HG03025 (cell line): ENCODE results near the gene CELA3A.
"Not testable (repeated sequence)": the region's sequence is repeated elsewhere in the genome, so short reads cannot be mapped to it uniquely, and the experiment has no call there.

Source experiments
- ATAC-seq: cut with Tn5 transposase; IDR thresholded peaks from one replicate; pipeline ENCODE4 v1.9.1; 2021; ENCODE audit warnings: mild to moderate bottlenecking, moderate library complexity; ENCODE audit not compliant: unreplicated experiment, low FRiP score

CELA3A gene

GRCh38 chr1:21980515-21981220 lies 20.8 kb upstream of the CELA3A start:
- not testable (repeated sequence) for ATAC-seq

DNA sequence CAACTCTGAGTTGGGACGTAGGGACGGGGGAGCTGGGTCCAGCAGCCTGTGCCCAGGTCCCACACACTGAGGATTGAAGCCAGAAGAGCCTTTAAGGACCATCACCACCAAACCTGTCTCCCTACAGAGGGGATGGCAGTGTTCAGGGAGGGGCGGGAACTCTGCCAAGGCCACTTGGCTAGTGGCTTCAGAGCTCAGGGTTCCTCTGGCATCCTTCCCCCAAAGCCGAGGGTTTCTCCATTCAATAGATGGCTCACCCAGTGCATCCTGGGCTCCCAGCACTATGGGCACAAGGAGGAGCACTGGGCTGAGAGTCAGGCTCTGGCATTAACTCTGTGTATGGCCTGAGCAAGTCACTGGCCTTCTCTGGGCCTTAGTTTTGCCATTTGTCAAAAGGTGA lies 20.2 kb upstream of the CELA3A start:
- ATAC-seq: not testable (repeated sequence)

- ATAC-seq: not testable (repeated sequence)
Measured at GRCh38 chr1:21982122-21982521, 19.3 kb upstream of the CELA3A start.

DNA sequence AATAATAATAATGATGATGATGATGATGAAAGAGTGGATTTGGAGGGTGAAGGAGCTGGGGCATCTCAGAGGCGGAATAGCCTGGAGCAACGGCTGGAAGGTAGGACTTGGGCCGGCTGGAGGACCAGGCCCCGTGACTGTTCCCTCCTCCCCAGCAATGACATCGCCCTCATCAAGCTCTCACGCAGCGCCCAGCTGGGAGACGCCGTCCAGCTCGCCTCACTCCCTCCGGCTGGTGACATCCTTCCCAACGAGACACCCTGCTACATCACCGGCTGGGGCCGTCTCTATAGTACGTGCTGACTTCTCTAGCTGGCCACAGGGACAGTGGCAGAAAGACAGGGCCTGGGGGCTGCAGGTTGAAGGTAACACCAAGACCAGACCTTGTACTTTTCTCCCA lies 17.9 kb upstream of the CELA3A start:
- ATAC-seq: not testable (repeated sequence)

DNA sequence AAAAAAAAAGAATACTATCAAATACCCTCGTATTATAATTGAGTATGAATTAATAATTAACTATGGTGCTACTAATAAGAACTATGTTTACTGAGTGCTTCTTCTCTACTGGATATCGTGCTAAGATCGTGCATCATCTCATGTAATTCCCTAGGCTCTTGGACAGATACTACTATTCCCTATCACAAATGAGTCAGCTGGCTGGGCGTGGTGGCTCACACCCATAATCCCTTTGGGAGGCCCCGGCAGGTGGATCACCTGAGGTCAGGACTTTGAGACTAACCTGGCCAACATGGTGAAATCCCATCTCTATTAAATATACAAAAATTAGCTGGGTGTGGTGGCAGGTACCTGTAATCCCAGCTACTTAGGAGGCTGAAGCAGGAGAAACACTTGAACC lies 15.6 kb upstream of the CELA3A start:
- ATAC-seq: not testable (repeated sequence)

GRCh38 chr1:21986386-21986785 lies 15.1 kb upstream of the CELA3A start:
- not testable (repeated sequence) for ATAC-seq

DNA sequence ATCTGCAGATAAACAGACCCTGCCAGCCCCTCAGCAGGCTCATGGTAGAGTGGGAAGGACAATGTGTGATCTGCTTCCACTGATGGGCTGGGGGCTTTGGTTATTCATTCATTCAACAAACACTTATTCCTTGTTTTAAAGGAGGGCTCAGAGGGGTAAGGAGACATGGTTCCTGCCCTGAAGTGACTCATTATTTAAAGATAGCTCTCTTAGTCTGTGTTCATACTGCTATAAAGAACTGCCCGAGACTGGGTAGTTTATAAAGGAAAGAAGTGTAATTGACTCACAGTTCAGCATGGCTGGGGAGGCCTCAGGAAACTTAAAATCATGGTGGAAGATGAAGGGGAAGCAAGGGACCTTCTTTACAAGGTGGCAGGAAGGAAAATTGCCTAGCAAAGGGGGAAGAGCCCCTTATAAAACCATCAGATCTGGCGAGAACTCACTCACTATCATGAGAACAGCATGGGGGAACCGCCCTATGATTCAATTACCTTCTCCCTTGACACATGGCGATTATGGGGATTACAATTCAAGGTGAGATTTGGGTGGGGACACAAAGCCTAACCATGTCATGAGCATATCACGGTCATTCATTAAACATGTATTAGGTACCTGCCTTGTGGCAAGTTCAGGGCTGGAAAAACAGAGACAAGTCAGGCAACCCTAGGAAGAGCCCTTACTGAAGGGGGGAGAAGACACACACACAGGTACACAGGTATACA lies 11.6 kb upstream of the CELA3A start:
- ATAC-seq: not testable (repeated sequence)

GRCh38 chr1:21992186-21992585 lies 9.3 kb upstream of the CELA3A start:
- ATAC-seq: not testable (repeated sequence)

DNA sequence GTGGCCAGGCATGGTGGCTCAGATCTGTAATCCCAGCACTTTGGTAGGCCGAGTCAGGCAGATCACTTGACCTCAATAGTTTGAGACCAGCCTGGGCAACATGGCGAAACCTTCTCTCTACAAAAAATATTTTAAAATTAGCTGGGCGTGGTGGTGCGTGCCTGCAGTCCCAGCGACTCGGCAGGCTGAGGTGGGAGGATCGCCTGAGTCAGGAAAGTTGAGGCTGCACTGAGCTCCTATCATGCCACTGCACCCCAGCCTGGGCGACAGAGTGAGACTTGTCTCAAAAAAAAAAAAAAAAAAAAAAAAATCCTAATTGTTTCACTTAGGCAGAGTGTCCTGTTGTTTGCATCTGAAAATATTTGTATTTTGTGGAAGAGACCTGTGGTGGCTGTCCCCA lies 6.7 kb upstream of the CELA3A start:
- ATAC-seq: not testable (repeated sequence)

DNA sequence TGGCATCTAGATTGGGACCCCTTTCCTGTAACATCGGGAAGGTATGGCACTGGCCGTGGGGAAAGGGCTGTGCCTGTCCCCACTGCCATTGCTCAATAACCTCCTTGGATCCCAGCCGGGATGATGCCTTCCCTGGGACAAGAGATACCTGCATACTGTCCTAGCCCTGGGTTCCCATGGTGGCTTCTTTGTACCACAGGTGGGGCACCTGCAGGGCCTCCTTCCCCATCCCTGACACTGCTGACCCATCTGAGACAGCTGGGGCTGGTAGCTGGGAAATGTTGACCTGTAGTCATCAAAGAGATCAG lies 4.8 kb upstream of the CELA3A start:
- ATAC-seq: not testable (repeated sequence)

GRCh38 chr1:21997891-21998623 lies 3.4 kb upstream of the CELA3A start:
- ATAC-seq: not testable (repeated sequence)

GRCh38 chr1:21998624-21999294 lies 2.7 kb upstream of the CELA3A start:
- ATAC-seq: not testable (repeated sequence)

- not testable (repeated sequence) for ATAC-seq
Measured at GRCh38 chr1:21999645-22000044, 1.8 kb upstream of the CELA3A start.

- ATAC-seq: not testable (repeated sequence)
Measured at GRCh38 chr1:22002461-22002860, 1.0 kb downstream of the CELA3A start.

DNA sequence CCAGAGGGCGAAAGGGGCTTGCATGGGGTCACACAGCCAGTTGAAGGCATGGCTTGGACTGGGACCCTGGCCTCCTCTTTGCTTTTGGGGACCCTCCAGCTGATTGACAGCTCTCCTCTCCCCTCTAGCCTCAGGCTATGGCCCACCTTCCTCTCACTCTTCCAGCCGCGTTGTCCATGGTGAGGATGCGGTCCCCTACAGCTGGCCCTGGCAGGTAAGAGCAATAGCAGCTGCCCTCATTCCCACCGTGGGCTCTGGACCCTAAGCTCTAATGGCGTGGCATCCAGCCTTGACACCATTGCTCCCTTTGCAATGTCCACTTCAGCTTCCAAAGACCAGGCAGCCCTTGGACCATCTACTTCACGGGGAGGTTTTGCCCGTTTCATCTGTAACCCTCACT lies 1.4 kb downstream of the CELA3A start:
- ATAC-seq: not testable (repeated sequence)

DNA sequence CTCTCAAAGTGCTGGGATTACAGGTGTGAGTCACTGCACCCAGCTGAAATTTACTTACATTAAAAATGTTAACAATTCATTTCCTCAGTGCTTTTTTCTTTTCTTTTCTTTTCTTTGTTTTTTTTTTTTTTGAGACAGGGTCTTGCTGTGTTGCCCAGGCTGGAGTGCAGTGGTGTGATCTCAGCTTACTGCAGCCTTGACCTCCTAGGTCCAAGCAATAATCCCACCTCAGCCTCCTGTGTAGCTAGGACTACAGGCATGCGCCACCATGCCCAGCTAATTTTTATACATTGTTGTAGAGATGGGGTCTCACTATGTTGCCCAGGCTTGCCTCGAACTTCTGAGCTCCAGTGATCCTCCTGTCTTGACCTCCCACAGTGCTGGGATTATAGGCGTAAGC lies 2.5 kb downstream of the CELA3A start:
- not testable (repeated sequence) for ATAC-seq

DNA sequence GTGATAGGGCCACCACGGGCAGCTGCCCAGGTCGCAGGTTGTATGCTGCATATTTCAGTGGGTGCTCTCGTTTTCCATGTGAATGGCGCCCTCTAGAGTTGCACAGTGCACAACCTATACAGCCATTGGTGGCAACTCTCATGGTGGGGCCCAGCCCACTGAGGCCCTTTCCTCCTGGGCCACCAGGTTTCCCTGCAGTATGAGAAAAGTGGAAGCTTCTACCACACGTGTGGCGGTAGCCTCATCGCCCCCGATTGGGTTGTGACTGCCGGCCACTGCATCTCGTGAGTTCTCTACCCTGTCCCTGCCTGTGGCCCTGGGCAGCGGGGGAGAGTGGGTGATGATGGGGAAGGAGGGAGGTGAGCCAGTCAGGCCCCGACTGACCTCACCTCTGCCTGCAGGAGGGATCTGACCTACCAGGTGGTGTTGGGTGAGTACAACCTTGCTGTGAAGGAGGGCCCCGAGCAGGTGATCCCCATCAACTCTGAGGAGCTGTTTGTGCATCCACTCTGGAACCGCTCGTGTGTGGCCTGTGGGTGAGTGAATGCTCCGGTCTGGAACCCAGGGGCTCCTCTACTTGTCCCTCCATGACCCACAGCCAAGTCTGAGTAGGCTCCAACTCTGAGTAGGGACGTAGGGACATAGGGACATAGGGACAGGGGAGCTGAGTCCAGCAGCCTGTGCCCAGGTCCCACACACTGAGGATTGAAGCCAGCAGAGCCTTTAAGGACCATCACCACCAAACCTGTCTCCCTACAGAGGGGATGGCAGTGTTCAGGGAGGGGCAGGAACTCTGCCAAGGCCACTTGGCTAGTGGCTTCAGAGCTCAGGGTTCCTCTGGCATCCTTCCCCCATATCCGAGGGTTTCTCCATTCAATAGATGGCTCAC lies 4.0 kb downstream of the CELA3A start:
- not testable (repeated sequence) for ATAC-seq

- not testable (repeated sequence) for ATAC-seq
Measured at GRCh38 chr1:22006736-22007135, 5.3 kb downstream of the CELA3A start.

DNA sequence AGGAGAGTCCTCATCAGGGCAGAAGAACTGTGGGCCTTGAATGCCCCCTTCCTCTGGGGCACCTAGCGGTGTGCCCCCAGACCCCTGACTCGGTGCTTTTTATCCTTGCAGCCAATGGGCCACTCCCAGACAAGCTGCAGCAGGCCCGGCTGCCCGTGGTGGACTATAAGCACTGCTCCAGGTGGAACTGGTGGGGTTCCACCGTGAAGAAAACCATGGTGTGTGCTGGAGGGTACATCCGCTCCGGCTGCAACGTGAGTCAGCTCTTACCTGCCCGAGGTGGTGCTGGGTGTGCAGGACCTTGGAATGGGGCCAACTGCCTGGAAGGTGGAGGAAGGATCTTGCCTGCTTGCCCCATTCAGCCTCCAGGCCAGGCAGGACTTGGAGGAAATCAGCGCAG lies 5.8 kb downstream of the CELA3A start:
- ATAC-seq: not testable (repeated sequence)

DNA sequence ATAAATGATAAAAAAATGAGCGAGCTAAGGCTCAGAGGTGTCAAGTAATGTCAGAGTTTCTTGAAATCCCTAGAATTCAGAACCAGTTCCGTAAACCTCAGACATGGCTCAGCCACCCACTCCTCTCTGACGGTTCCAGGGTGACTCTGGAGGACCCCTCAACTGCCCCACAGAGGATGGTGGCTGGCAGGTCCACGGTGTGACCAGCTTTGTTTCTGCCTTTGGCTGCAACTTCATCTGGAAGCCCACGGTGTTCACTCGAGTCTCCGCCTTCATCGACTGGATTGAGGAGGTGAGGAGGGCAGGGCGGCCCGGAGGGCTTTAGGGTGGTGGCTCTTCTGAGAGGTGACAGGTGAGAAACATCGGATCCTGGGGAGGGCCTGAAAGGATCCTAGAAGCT lies 8.1 kb downstream of the CELA3A start:
- ATAC-seq: not testable (repeated sequence)
